SK-N-MC (cell line): ENCODE data around the gene TST.

ENCODE experiments used
- EZH2 ChIP-seq: fragments of 200-600 bp; sonication (generic); IDR thresholded peaks from one replicate; pipeline ENCODE4 v1.6.1; 2017; ENCODE audit warnings: antibody characterized with exemption
- FOXP2 ChIP-seq: optimal IDR thresholded peaks from 2 replicates; pipeline ENCODE3; 2011; ENCODE audit warnings: mild to moderate bottlenecking, moderate library complexity; ENCODE audit not compliant: insufficient read depth; ENCODE audit errors: extremely low read length, control extremely low read depth
- POLR2AphosphoS5 ChIP-seq: IDR thresholded peaks from 2 replicates; pipeline ENCODE4 v1.6.1; 2012; ENCODE audit warnings: mild to moderate bottlenecking, low read depth, low read length, borderline replicate concordance

GRCh38 chr22:37049224-37049623 is 30.0 kb upstream of the TST start:
- TF ChIP-seq EZH2 (no peak), POLR2AphosphoS5 (no peak), FOXP2 (no peak)
